Neutrophil (primary cell): ENCODE measurements around the gene HSD17B8.

Experiments used
- H3K27ac ChIP-seq: fragments of 200-600 bp; sonication (generic); 2 replicates; pipeline ENCODE4 v1.5.1; 2016; ENCODE audit warnings: mild to moderate bottlenecking, moderate library complexity
- H3K27me3 ChIP-seq: fragments of 200-600 bp; sonication (generic); 2 replicates; pipeline ENCODE4 v1.6.0; 2016; ENCODE audit warnings: mild to moderate bottlenecking
- H3K36me3 ChIP-seq: fragments of 200-600 bp; sonication (generic); 2 replicates; pipeline ENCODE4 v1.5.1; 2017
- H3K4me1 ChIP-seq, 2 experiments: fragments of 200-600 bp in 1 of 2; sonication (generic) in 1 of 2; 1 replicate in 1 of 2; 2 replicates in 1 of 2; pipeline versions ENCODE4 v1.5.1 to v1.6.1; 2013 to 2016; ENCODE audit warnings: low read depth in 1 of 2, low read length in 1 of 2, mild to moderate bottlenecking in 1 of 2, moderate library complexity in 1 of 2; ENCODE audit not compliant: control insufficient read depth in 1 of 2, insufficient read depth in 1 of 2
- H3K4me3 ChIP-seq, 2 experiments: fragments of 200-600 bp in 1 of 2; sonication (generic) in 1 of 2; 1 replicate in 1 of 2; 2 replicates in 1 of 2; pipeline ENCODE4 v1.5.1; 2013 to 2016; ENCODE audit warnings: low read depth in 1 of 2, low read length in 1 of 2, mild to moderate bottlenecking in 1 of 2, moderate library complexity in 1 of 2
- H3K9me3 ChIP-seq: fragments of 200-600 bp; sonication (generic); 2 replicates; pipeline ENCODE4 v1.5.1; 2016
- CTCF ChIP-seq: fragments of 200-600 bp; sonication (generic); IDR thresholded peaks from 2 replicates; pipeline ENCODE4 v1.5.1; 2016; ENCODE audit warnings: antibody characterized with exemption

Gene HSD17B8

GRCh38 chr6:33172688-33173534, 31.5 kb upstream of the HSD17B8 start:
- no peaks in the 10 kb centered on the region for H3K4me1 ChIP-seq
- H3K27ac ChIP-seq = no peak overlapping the region
- H3K4me3 ChIP-seq = no peak overlapping the region
- no peak for TF ChIP-seq CTCF
- no peaks in the 10 kb centered on the region for H3K9me3 ChIP-seq
- no peaks in the 10 kb centered on the region for H3K36me3 ChIP-seq
- peaks cover 11% of the 10 kb centered on the region for H3K27me3 ChIP-seq

DNA sequence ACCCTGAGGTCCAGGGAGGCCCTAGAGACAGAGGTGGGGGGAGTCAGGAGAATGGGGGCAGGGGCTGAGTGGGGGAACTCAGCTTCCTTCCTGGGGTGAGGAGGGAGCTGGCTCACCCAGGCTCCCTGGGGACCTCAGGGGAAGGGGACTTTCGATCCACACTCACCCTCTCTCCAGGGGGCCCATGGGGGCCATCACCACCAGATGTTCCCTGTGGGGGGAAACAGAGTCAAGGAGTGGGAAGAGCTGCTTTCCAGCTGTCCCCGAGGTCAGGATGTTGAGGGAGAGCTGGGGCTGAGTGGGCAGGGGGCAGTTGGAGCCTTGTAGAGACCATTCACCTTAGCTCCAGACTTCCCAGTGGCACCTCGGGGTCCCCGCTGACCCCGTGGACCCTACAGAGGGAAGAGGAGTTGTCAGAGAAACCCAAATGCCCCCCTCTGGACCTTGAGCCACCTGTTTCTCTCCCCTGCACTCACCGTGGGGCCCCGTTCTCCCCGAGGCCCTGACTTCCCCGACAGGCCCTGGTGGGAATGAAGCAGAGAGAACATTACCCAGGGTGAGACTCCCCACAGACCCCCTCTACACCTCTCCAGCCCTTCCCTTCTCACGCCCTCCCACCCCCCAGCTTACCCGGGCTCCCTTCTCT, 30.8 kb upstream of the HSD17B8 start:
- no peak for TF ChIP-seq CTCF
- no peak overlapping the region for H3K4me3 ChIP-seq

GRCh38 chr6:33174784-33175183, 29.7 kb upstream of the HSD17B8 start:
- H3K4me1 ChIP-seq = no peaks in the 10 kb centered on the region
- H3K36me3 ChIP-seq = no peaks in the 10 kb centered on the region
- H3K27me3 ChIP-seq = peaks cover 11% of the 10 kb centered on the region
- no peak for TF ChIP-seq CTCF
- no peak overlapping the region for H3K4me3 ChIP-seq
- no peak overlapping the region for H3K27ac ChIP-seq
- H3K9me3 ChIP-seq = no peaks in the 10 kb centered on the region

More for the DNA sequence above, 30.8 kb upstream of the HSD17B8 start:
- no peaks in the 10 kb centered on the region for H3K4me1 ChIP-seq
- H3K9me3 ChIP-seq = no peaks in the 10 kb centered on the region
- H3K27me3 ChIP-seq = peaks cover 11% of the 10 kb centered on the region
- no peak overlapping the region for H3K27ac ChIP-seq
- H3K36me3 ChIP-seq = no peaks in the 10 kb centered on the region

GRCh38 chr6:33175436-33176069, 28.9 kb upstream of the HSD17B8 start:
- Histone ChIP-seq H3K27ac (no peak overlapping the region), H3K36me3 (no peaks in the 10 kb centered on the region), H3K4me3 (no peak overlapping the region), H3K27me3 (peaks cover 11% of the 10 kb centered on the region), H3K9me3 (no peaks in the 10 kb centered on the region), H3K4me1 (no peaks in the 10 kb centered on the region)
- TF ChIP-seq CTCF = no peak

GRCh38 chr6:33176906-33177305, 27.5 kb upstream of the HSD17B8 start:
- Histone ChIP-seq H3K36me3 (no peaks in the 10 kb centered on the region), H3K9me3 (no peaks in the 10 kb centered on the region), H3K4me1 (no peaks in the 10 kb centered on the region), H3K27me3 (peaks cover 11% of the 10 kb centered on the region), H3K4me3 (no peak overlapping the region), H3K27ac (no peak overlapping the region)
- no peak for TF ChIP-seq CTCF
